Sigmoid colon (tissue), 7 donors: ENCODE data around the gene FAXDC2. TPM values are rescaled to one million over a fixed set of nuclear protein-coding genes. Genes with fewer than 3 reads are reported as not detected.

Experiments
- DNase-seq: peaks from one replicate; pipeline ENCODE4 v3.0.0-alpha.2; 2019
- H3K27ac ChIP-seq, 4 donors: fragments of 200-600 bp; sonication (generic); one replicate each; pipeline ENCODE4 v1.5.1; 2016 to 2019; ENCODE audit warnings: mild to moderate bottlenecking in 1 of 4
- H3K27me3 ChIP-seq, 3 donors: fragments of 200-600 bp; sonication (generic); one replicate each; pipeline ENCODE4 v1.5.1; 2019; ENCODE audit warnings: mild to moderate bottlenecking in 1 of 3
- H3K36me3 ChIP-seq, 4 donors: fragments of 200-600 bp; sonication (generic); one replicate each; pipeline ENCODE4 v1.5.1; 2016 to 2019
- H3K4me1 ChIP-seq, 4 donors: fragments of 200-600 bp; sonication (generic); one replicate each; pipeline ENCODE4 v1.5.1; 2017 to 2019
- H3K4me3 ChIP-seq, 4 donors: fragments of 200-600 bp; sonication (generic); one replicate each; pipeline ENCODE4 v1.5.1; 2017 to 2019; ENCODE audit warnings: mild to moderate bottlenecking in 2 of 4, moderate library complexity in 1 of 4
- H3K9me3 ChIP-seq, 4 donors: fragments of 200-600 bp in 3 of 4; sonication (generic) in 3 of 4; one replicate each; pipeline versions ENCODE4 v1.5.1 to v1.6.1; 2013 to 2019
- CTCF ChIP-seq, 4 experiments: fragments of 450-650 bp in 3 of 4; fragments of 200-600 bp in 1 of 4; IDR thresholded peaks; one replicate each; pipeline ENCODE4 v1.5.1; 2016 to 2019; ENCODE audit warnings: antibody characterized with exemption in 4 of 4, mild to moderate bottlenecking in 3 of 4, moderate library complexity in 2 of 4
- EP300 ChIP-seq, 4 donors: sonication (generic); formaldehyde crosslinking; IDR thresholded peaks; one replicate each; pipeline ENCODE4 v1.6.1; 2017; ENCODE audit warnings: antibody characterized with exemption in 4 of 4
- POLR2A ChIP-seq, 2 donors: fragments of 450-650 bp; IDR thresholded peaks; one replicate each; pipeline ENCODE4 v1.6.1; 2016; ENCODE audit warnings: antibody characterized with exemption in 2 of 2, mild to moderate bottlenecking in 2 of 2, moderate library complexity in 2 of 2
- POLR2AphosphoS5 ChIP-seq, 4 donors: sonication (generic); formaldehyde crosslinking; IDR thresholded peaks; one replicate each; pipeline ENCODE4 v1.6.1; 2017; ENCODE audit warnings: antibody characterized with exemption in 4 of 4
- WGBS, 2 donors: extraction: QIAGEN DNeasy Blood & Tissue Kit; methylation state at CpG; one replicate each; pipeline ENCODE4 v1.1.7; 2013; 5-methylcytosine and 5-hydroxymethylcytosine counted together
- intact Hi-C: fragments of 100-400 bp; cut with DNase I; formaldehyde crosslinking; loops from one replicate; pipeline ENCODE4 v1.15.1; 2023
- polyA plus RNA-seq, 3 donors: library from polyadenylated mRNA; stranded (reverse); fragments of 200-250 nt; gene quantifications; one replicate each; pipeline ENCODE4 v1.2.3, GENCODE V29; 2013
- total RNA-seq, 4 donors: library from RNA; depleted of rRNA; stranded (reverse); fragments of >200 nt; gene quantifications; one replicate each; pipeline ENCODE4 v1.1.0, GENCODE V29; 2016
- donor health status: healthy with polysubstance abuse.
- donor health status: Bipolar disorder and iron deficiency.
- donor health status: healthy.

FAXDC2 gene
- total and polyA plus RNA-seq, 7 donors, result 13.3 to 118 (median 67.3) TPM

- DNase-seq, result no peak
- WGBS, 2 donors, result 91% methylated on average over 7 of the region's 7 CpGs
- intact Hi-C loops, result loop anchor here (5.0 kb wide), 1 partner anchor 211 kb away; no protein-coding TSS in a partner anchor
- Histone ChIP-seq H3K9me3 (no peaks in the 10 kb centered on the region), H3K4me1 (peaks cover 0 to 51% (median 37%) of the 10 kb centered on the region in 4 donors), H3K27ac (no peak overlapping the region), H3K4me3 (no peak overlapping the region), H3K27me3 (no peaks in the 10 kb centered on the region), H3K36me3 (peaks cover 6 to 49% (median 9%) of the 10 kb centered on the region in 4 donors)
- no peak for TF ChIP-seq EP300 (IDR thresholded peaks at IDR 0.05)
- TF ChIP-seq CTCF (IDR thresholded peaks at IDR 0.05), result no peak
- no peak for TF ChIP-seq POLR2AphosphoS5 (IDR thresholded peaks at IDR 0.05)
- no peak for TF ChIP-seq POLR2A (IDR thresholded peaks at IDR 0.05)
These were observed 13.1 kb upstream of the FAXDC2 start for GRCh38 chr5:154863291-154864080.

DNA sequence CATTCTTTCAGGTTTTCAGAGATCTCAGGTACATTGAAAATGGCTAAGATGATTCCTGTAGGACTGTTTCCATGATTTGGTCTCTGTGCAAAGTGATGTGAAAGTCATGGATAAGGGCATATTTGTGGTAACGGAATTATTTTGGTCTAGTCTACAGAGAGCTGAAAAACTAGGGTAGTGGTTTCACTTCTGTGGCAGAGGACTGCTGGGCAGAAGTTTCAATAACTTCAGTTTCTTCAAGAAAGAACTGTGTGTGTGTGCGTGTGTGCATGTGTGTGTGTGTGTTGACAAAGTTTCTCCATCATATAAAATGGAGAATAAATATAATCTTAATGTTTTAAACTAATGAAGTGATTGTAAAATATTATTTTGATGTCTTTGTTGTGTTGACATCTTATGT, 12.4 kb upstream of the FAXDC2 start:
- Histone ChIP-seq H3K27me3 (no peaks in the 10 kb centered on the region), H3K4me1 (peaks cover 0 to 49% (median 37%) of the 10 kb centered on the region in 4 donors), H3K27ac (no peak overlapping the region), H3K9me3 (no peaks in the 10 kb centered on the region), H3K36me3 (peaks cover 6 to 42% (median 9%) of the 10 kb centered on the region in 4 donors), H3K4me3 (no peak overlapping the region)
- TF ChIP-seq CTCF (IDR thresholded peaks at IDR 0.05), result no peak
- no peak for TF ChIP-seq POLR2AphosphoS5 (IDR thresholded peaks at IDR 0.05)
- no peak for TF ChIP-seq POLR2A (IDR thresholded peaks at IDR 0.05)
- no peak for TF ChIP-seq EP300 (IDR thresholded peaks at IDR 0.05)
- no peak for DNase-seq
- 63 to 86% methylated on average over 2 of the region's 2 CpGs for WGBS, 2 donors
- intact Hi-C loops, result loop anchor here (5.0 kb wide), 1 partner anchor 210 kb away; no protein-coding TSS in a partner anchor

GRCh38 chr5:154861946-154862345, 11.5 kb upstream of the FAXDC2 start:
- Histone ChIP-seq H3K4me1 (peaks cover 0 to 54% (median 41%) of the 10 kb centered on the region in 4 donors), H3K4me3 (no peak overlapping the region), H3K27me3 (no peaks in the 10 kb centered on the region), H3K9me3 (no peaks in the 10 kb centered on the region), H3K36me3 (peaks cover 6 to 36% (median 9%) of the 10 kb centered on the region in 4 donors), H3K27ac (no peak overlapping the region)
- WGBS, 2 donors, result 62 to 79% methylated on average over 8 of the region's 8 CpGs
- TF ChIP-seq CTCF (IDR thresholded peaks at IDR 0.05) (no peak), POLR2AphosphoS5 (IDR thresholded peaks at IDR 0.05) (no peak), POLR2A (IDR thresholded peaks at IDR 0.05) (no peak), EP300 (IDR thresholded peaks at IDR 0.05) (no peak)
- intact Hi-C loops, result loop anchor here (5.0 kb wide), 1 partner anchor 210 kb away; no protein-coding TSS in a partner anchor
- no peak for DNase-seq

- peaks cover under 1 to 25% (median 7%) of the 10 kb centered on the region in 4 donors for H3K36me3 ChIP-seq
- no peak for DNase-seq
- intact Hi-C loops, result loop anchor here (5.0 kb wide), 1 partner anchor 208 kb away; no protein-coding TSS in a partner anchor
- WGBS, 2 donors, result 9 to 22% methylated on average over 4 of the region's 4 CpGs
- TF ChIP-seq CTCF (IDR thresholded peaks at IDR 0.05), result no peak
- no peak for TF ChIP-seq POLR2AphosphoS5 (IDR thresholded peaks at IDR 0.05)
- no peak for TF ChIP-seq EP300 (IDR thresholded peaks at IDR 0.05)
- TF ChIP-seq POLR2A (IDR thresholded peaks at IDR 0.05), result no peak
- no peaks in the 10 kb centered on the region for H3K9me3 ChIP-seq
- H3K27me3 ChIP-seq, result no peaks in the 10 kb centered on the region
- H3K4me3 ChIP-seq, result peak overlapping the region in 3 of 4 donors; percentile 78 to 88 (median 83)
- H3K27ac ChIP-seq, result peak overlapping the region; percentile 96 to 99 (median 98)
- peaks cover 0 to 56% (median 48%) of the 10 kb centered on the region in 4 donors for H3K4me1 ChIP-seq
These were observed 10.4 kb upstream of the FAXDC2 start for GRCh38 chr5:154860765-154861164.
